H9 (cell line): Measurements from ENCODE around the gene NBL1. TPM values are rescaled to one million over a fixed set of nuclear protein-coding genes. Genes with fewer than 3 reads are reported as not detected.

ENCODE experiments used
- DNase-seq: peaks from one replicate; pipeline ENCODE4 v3.0.0-alpha.2; 2017
- H2AFZ ChIP-seq: one replicate; pipeline ENCODE4 v1.6.1; 2013; ENCODE audit warnings: mild to moderate bottlenecking, low read length, control low read depth, moderate library complexity
- H2AK5ac ChIP-seq: 2 replicates; pipeline ENCODE4 v1.6.1; 2013; ENCODE audit warnings: low read length, control low read depth, mixed read lengths; ENCODE audit not compliant: insufficient read length
- H2BK120ac ChIP-seq: one replicate; pipeline ENCODE4 v1.6.1; 2013; ENCODE audit warnings: low read depth, mild to moderate bottlenecking, low read length, control low read depth, inconsistent platforms; ENCODE audit not compliant: poor library complexity, severe bottlenecking
- H2BK12ac ChIP-seq: 2 replicates; pipeline ENCODE4 v1.6.1; 2013; ENCODE audit warnings: low read length, control low read depth, mixed read lengths, low read depth; ENCODE audit not compliant: insufficient read length
- H2BK15ac ChIP-seq: 2 replicates; pipeline ENCODE4 v1.6.1; 2013; ENCODE audit warnings: low read depth, low read length, control low read depth
- H2BK20ac ChIP-seq: one replicate; pipeline ENCODE4 v1.6.1; 2013; ENCODE audit warnings: low read depth, mild to moderate bottlenecking, low read length, control low read depth, inconsistent platforms; ENCODE audit not compliant: poor library complexity, severe bottlenecking
- H2BK5ac ChIP-seq: 2 replicates; pipeline ENCODE4 v1.6.1; 2013; ENCODE audit warnings: low read length, control low read depth, mixed read lengths; ENCODE audit not compliant: insufficient read length
- H3K14ac ChIP-seq: 2 replicates; pipeline ENCODE4 v1.6.1; 2013; ENCODE audit warnings: low read length, control low read depth; ENCODE audit not compliant: insufficient read depth
- H3K18ac ChIP-seq: 2 replicates; pipeline ENCODE4 v1.6.1; 2013; ENCODE audit warnings: low read depth, mild to moderate bottlenecking, mixed read lengths, low read length, control low read depth; ENCODE audit not compliant: insufficient read length
- H3K23ac ChIP-seq: 2 replicates; pipeline ENCODE4 v1.6.1; 2013; ENCODE audit warnings: low read length, control low read depth, mixed read lengths, low read depth; ENCODE audit not compliant: insufficient read length
- H3K23me2 ChIP-seq: 2 replicates; pipeline ENCODE4 v1.6.1; 2013; ENCODE audit warnings: low read depth, mild to moderate bottlenecking, mixed read lengths, low read length, control low read depth; ENCODE audit not compliant: insufficient read length, poor library complexity, severe bottlenecking
- H3K27ac ChIP-seq: 2 replicates; pipeline ENCODE4 v1.5.1; 2013; ENCODE audit warnings: low read length, control low read depth, mixed read lengths, low read depth; ENCODE audit not compliant: insufficient read length
- H3K27me3 ChIP-seq: 2 replicates; pipeline ENCODE4 v1.6.1; 2013; ENCODE audit warnings: low read length, control low read depth, inconsistent platforms; ENCODE audit not compliant: insufficient read depth
- H3K4ac ChIP-seq: 2 replicates; pipeline ENCODE4 v1.6.1; 2013; ENCODE audit warnings: low read depth, mild to moderate bottlenecking, control low read depth, inconsistent platforms, low read length, moderate library complexity
- H3K4me1 ChIP-seq: 2 replicates; pipeline ENCODE4 v1.6.1; 2013; ENCODE audit warnings: low read length, control low read depth, inconsistent platforms; ENCODE audit not compliant: insufficient read depth
- H3K4me2 ChIP-seq: 2 replicates; pipeline ENCODE4 v1.6.1; 2013; ENCODE audit warnings: low read length, control low read depth, mixed read lengths; ENCODE audit not compliant: insufficient read length, insufficient read depth
- H3K56ac ChIP-seq: 2 replicates; pipeline ENCODE4 v1.6.1; 2013; ENCODE audit warnings: low read depth, mild to moderate bottlenecking, mixed read lengths, low read length, control low read depth; ENCODE audit not compliant: insufficient read length
- H3K79me1 ChIP-seq: 2 replicates; pipeline ENCODE4 v1.6.1; 2013; ENCODE audit warnings: low read depth, mild to moderate bottlenecking, moderate library complexity, low read length, control low read depth, inconsistent platforms; ENCODE audit not compliant: insufficient read depth, poor library complexity, severe bottlenecking
- H3K79me2 ChIP-seq: 2 replicates; pipeline ENCODE4 v1.6.1; 2013; ENCODE audit warnings: low read length, control low read depth, inconsistent platforms; ENCODE audit not compliant: insufficient read depth
- H3K9ac ChIP-seq: 2 replicates; pipeline ENCODE4 v1.6.1; 2013; ENCODE audit warnings: low read length, control low read depth, mixed read lengths; ENCODE audit not compliant: insufficient read length; ENCODE audit errors: extremely low read depth
- H3K9me3 ChIP-seq: one replicate; pipeline ENCODE4 v1.6.1; 2013; ENCODE audit warnings: low read depth, low read length, inconsistent platforms; ENCODE audit not compliant: control insufficient read depth
- H3T11ph ChIP-seq: one replicate; pipeline ENCODE4 v1.6.1; 2013; ENCODE audit warnings: mild to moderate bottlenecking, low read length, control low read depth, inconsistent platforms
- H4K20me1 ChIP-seq: one replicate; pipeline ENCODE4 v1.6.1; 2013; ENCODE audit not compliant: control insufficient read depth, insufficient read length, insufficient read depth
- H4K5ac ChIP-seq: 2 replicates; pipeline ENCODE4 v1.6.1; 2013; ENCODE audit warnings: low read depth, mild to moderate bottlenecking, mixed read lengths, low read length, control low read depth; ENCODE audit not compliant: insufficient read length
- H4K8ac ChIP-seq: replicated peaks from 2 replicates; pipeline ENCODE4 v1.6.1; 2013; ENCODE audit warnings: low read length, control low read depth, mixed read lengths, low read depth; ENCODE audit not compliant: insufficient read length
- H4K91ac ChIP-seq: 2 replicates; pipeline ENCODE4 v1.6.1; 2013; ENCODE audit warnings: low read depth, mild to moderate bottlenecking, moderate library complexity, mixed read lengths, low read length, control low read depth; ENCODE audit not compliant: insufficient read length
- H3K27ac Mint-ChIP-seq, 3 experiments: 2 replicates in 2 of 3; 3 replicates in 1 of 3; pipeline ENCODE4 v1.8.0; 2020 to 2021; ENCODE audit warnings: mixed read lengths in 3 of 3, mild to moderate bottlenecking in 1 of 3, moderate library complexity in 1 of 3
- H3K27me3 Mint-ChIP-seq: 2 replicates; pipeline ENCODE4 v1.8.0; 2021; ENCODE audit warnings: low read depth, mild to moderate bottlenecking, moderate library complexity, mixed read lengths
- H3K36me3 Mint-ChIP-seq, 3 experiments: 2 replicates in 2 of 3; 3 replicates in 1 of 3; pipeline ENCODE4 v1.8.0; 2020 to 2021; ENCODE audit warnings: low read depth in 3 of 3, mixed read lengths in 3 of 3; ENCODE audit not compliant: insufficient read depth in 1 of 3
- H3K4me1 Mint-ChIP-seq, 2 experiments: 2 replicates each; pipeline ENCODE4 v1.8.0; 2020; ENCODE audit warnings: mixed read lengths in 2 of 2
- H3K4me3 Mint-ChIP-seq, 2 experiments: 2 replicates in 1 of 2; 3 replicates in 1 of 2; pipeline ENCODE4 v1.8.0; 2020 to 2021; ENCODE audit warnings: mild to moderate bottlenecking in 2 of 2, mixed read lengths in 2 of 2, moderate library complexity in 1 of 2
- H3K9me3 Mint-ChIP-seq, 2 experiments: 2 replicates in 1 of 2; 3 replicates in 1 of 2; pipeline ENCODE4 v1.8.0; 2020; ENCODE audit warnings: mild to moderate bottlenecking in 2 of 2, mixed read lengths in 2 of 2, moderate library complexity in 1 of 2
- CTCF ChIP-seq: fragments of 200-600 bp; sonication (generic); conservative IDR thresholded peaks from 3 replicates; pipeline ENCODE4 v1.8.0; 2021; ENCODE audit warnings: antibody characterized with exemption, mild to moderate bottlenecking
- WGBS: extraction: QIAGEN DNeasy Blood & Tissue Kit; methylation state at CpG from one replicate; pipeline ENCODE4 v1.1.7; 2013; ENCODE audit warnings: missing lambda C conversion rate, low lambda C conversion rate, mixed read lengths; ENCODE audit not compliant: insufficient read length; ENCODE audit errors: extremely low coverage; 5-methylcytosine and 5-hydroxymethylcytosine counted together
- total RNA-seq: library from RNA; stranded (reverse); gene quantifications from 2 replicates; pipeline ENCODE4 v1.2.1, GENCODE V29; 2021

NBL1 gene
- total RNA-seq, 1 experiment from 2014 or later: 6.4 TPM

- H3K23me2 ChIP-seq: no peaks in the 10 kb centered on the region
- no peak overlapping the region for H2BK20ac ChIP-seq
- H3K18ac ChIP-seq: no peak overlapping the region
- no peak overlapping the region for H4K8ac ChIP-seq
- H3K36me3 Mint-ChIP-seq: no peaks in the 10 kb centered on the region
- H3K79me1 ChIP-seq: no peaks in the 10 kb centered on the region
- H3K9me3 ChIP-seq: no peaks in the 10 kb centered on the region
- H3T11ph ChIP-seq: no peak overlapping the region
- no peak overlapping the region for H3K56ac ChIP-seq
- H3K4me3 Mint-ChIP-seq: no peak overlapping the region
- no peaks in the 10 kb centered on the region for H3K9me3 Mint-ChIP-seq
- no peak overlapping the region for H2BK120ac ChIP-seq
- H3K9ac ChIP-seq: no peak overlapping the region
- H2AFZ ChIP-seq: no peak overlapping the region
- no peak overlapping the region for H3K14ac ChIP-seq
- no peak overlapping the region for H4K5ac ChIP-seq
- H3K4me1 Mint-ChIP-seq: peaks cover 8 to 29% of the 10 kb centered on the region in 2 experiments
- H3K27ac ChIP-seq: no peak overlapping the region
- no peak overlapping the region for H3K4me2 ChIP-seq
- DNase-seq: peak; percentile 83
- H3K4me1 ChIP-seq: no peaks in the 10 kb centered on the region
- H3K4ac ChIP-seq: no peak overlapping the region
- H4K91ac ChIP-seq: no peak overlapping the region
- H3K27ac Mint-ChIP-seq: 0 out of 7 replicates have a peak overlapping the region, but pooled peaks of 1 of the 3 experiments have one; percentile 46
- no peaks in the 10 kb centered on the region for H3K27me3 ChIP-seq
- no peak overlapping the region for H2AK5ac ChIP-seq
- H3K79me2 ChIP-seq: no peaks in the 10 kb centered on the region
- no peak overlapping the region for H3K23ac ChIP-seq
- no peak overlapping the region for H2BK15ac ChIP-seq
- H3K27me3 Mint-ChIP-seq: peaks cover 48% of the 10 kb centered on the region
- no CpG with 5 or more reads among the region's 13 CpGs for WGBS
- no peak for TF ChIP-seq CTCF
- H2BK5ac ChIP-seq: no peak overlapping the region
- H2BK12ac ChIP-seq: no peak overlapping the region
- no peaks in the 10 kb centered on the region for H4K20me1 ChIP-seq
Measured at GRCh38 chr1:19676438-19676922, 32.4 kb downstream of the NBL1 start.
